HG03457 (cell line): ENCODE data around the gene PCIF1.
"Not testable (repeated sequence)": the region's sequence is repeated elsewhere in the genome, so short reads cannot be mapped to it uniquely, and the experiment has no call there.

ENCODE experiments used
- ATAC-seq: cut with Tn5 transposase; IDR thresholded peaks from one replicate; pipeline ENCODE4 v1.9.1; 2021; ENCODE audit warnings: moderate number of reproducible peaks; ENCODE audit not compliant: unreplicated experiment

PCIF1 gene

GRCh38 chr20:45946149-45946970 is 11.9 kb downstream of the PCIF1 start:
- ATAC-seq, result no peak

- no peak for ATAC-seq
Measured at GRCh38 chr20:45947110-45947866, 12.8 kb downstream of the PCIF1 start.

- no peak for ATAC-seq
Measured at GRCh38 chr20:45948261-45948733, 13.8 kb downstream of the PCIF1 start.

DNA sequence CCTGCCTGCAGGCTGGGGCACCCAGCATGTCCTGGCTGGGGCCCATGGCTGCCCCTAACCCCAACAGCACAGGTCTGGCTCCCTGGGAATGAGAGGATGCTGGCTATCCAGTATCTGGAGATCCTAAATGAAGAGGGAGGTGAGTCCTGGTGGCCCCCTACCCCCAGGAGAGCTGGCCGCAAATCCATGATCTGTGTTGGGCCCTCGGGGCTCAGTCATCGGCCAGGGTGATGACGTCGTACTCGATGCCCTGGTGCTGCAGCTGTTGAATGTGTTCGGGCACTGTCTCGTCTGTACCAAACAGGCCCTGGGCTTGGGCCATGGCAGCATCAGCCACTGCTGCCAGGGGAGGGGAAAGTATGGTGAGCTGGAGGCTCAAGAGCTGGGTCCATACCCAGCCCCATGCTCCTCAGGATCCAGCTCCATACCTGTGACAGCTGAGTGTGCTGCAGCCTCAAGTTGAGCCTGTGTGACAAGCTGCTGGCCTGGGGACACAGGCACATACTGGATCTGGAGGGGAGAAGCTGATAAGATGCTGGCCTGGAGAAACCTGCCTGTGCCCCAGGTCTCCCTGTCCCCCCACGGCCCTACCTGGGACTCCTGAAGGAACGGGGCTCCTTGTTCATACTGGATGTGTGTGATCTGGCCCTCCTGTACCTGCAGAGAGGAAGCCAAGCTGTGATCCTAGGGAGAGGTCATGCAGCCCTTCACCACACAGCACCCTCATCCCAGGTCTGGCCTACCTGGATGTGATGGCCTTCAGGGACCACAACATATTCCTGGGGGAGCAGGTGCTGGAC is 14.5 kb downstream of the PCIF1 start:
- no peak for ATAC-seq

DNA sequence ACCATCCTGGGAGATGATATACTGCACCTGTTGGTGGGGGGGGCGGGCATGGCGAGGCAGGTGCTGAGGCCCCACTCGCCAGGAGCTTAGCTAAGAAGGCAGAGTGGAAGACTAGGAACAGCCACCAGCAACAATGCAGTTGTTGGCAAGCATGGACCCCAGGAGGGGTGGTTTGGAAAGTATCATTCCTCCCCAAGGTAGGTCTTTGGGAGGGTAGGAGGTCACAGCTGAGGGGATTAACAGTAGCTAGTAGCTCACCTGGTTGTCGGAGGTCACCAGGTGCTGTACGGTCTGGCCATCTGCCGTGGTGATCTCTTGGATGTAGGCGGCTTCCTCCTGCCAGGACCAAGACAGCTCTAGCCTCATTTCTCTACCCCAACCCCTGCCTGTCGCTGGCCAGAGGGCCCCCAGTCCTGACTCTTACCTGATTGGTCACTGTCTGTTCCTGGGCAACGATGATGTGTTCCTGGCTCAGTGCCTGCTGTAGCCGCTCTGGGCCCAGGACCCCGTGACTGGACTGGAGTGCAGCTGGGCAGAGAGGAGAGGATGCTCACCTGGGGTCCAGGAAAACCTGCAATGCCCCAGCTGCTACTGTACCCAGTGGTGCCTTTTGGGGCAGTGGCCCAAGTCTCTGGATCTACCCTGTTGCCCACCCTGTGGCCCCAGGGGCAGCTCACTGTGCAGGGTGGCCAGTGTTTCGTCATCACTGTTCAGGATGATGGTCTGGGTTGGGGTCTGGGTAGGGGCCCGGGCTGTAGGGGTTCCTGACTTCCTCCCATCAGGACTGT is 15.3 kb downstream of the PCIF1 start:
- ATAC-seq, result no peak

- ATAC-seq, result no peak
Measured at GRCh38 chr20:45950330-45950646, 15.8 kb downstream of the PCIF1 start.

DNA sequence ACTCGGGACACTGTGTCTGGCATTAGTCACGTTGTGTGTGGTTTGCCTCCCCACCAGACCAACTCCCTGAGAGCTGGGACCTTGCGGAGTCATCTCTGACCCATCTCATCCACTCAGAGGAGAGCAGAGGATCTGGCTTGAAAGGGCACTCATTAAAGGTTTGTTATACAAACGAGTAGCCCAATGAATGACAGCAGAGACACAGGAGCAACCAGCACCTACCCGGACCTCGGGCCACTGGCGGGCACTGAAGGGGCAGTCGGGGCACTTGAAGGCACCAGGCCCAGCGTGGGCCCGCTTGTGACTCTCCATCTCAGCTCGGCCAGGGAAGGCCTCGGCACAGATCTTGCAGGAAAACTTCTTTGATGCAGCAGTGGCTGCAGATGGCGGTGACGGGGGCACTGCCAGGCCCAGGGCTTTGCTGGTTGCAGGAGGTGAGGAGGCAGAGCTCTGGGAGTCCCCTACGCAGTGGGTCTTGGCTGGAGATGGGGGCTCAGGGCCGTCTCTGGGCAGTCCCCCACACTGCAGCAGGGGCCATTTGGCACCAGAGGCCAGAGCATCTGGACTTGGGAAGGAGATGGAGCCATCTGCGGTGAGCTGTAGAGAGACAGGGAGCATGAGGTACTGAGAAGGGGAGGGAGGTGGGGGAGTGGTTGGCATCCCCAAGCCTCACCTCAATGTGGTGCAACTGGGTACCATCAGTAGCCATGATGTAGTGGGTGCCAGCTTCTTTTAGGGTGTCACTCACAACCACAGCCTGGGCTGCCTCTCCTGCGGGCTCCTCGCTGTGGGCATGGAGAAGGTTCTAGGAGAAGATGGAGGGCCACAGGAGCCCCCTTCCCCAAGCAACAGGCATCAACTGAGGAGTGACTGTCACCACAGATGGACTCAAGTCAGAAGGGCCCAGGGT is 17.7 kb downstream of the PCIF1 start:
- ATAC-seq, result no peak

GRCh38 chr20:45952861-45953260 is 18.4 kb downstream of the PCIF1 start:
- no peak for ATAC-seq

DNA sequence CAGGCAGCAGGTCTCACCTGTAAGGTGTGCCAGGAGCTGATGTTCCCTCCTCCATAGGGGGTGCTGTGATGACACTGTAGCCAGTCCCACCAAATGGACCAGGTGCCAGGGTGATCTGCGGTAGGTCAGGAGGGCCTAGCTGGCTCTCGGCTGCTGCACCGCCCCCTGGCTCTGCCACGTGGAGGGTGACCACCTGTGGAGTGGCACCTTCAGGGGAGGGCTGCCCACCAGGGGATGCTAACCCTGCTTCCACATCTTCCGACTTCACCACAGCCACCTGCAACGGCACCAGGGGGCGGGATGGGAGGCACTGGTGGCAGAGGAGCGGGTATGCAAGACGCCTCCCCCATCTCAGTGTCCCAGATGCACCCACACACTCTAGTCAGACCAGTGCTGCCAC is 19.2 kb downstream of the PCIF1 start:
- no peak for ATAC-seq

- not testable (repeated sequence) for ATAC-seq
Measured at GRCh38 chr20:45956326-45956725, 21.8 kb downstream of the PCIF1 start.

DNA sequence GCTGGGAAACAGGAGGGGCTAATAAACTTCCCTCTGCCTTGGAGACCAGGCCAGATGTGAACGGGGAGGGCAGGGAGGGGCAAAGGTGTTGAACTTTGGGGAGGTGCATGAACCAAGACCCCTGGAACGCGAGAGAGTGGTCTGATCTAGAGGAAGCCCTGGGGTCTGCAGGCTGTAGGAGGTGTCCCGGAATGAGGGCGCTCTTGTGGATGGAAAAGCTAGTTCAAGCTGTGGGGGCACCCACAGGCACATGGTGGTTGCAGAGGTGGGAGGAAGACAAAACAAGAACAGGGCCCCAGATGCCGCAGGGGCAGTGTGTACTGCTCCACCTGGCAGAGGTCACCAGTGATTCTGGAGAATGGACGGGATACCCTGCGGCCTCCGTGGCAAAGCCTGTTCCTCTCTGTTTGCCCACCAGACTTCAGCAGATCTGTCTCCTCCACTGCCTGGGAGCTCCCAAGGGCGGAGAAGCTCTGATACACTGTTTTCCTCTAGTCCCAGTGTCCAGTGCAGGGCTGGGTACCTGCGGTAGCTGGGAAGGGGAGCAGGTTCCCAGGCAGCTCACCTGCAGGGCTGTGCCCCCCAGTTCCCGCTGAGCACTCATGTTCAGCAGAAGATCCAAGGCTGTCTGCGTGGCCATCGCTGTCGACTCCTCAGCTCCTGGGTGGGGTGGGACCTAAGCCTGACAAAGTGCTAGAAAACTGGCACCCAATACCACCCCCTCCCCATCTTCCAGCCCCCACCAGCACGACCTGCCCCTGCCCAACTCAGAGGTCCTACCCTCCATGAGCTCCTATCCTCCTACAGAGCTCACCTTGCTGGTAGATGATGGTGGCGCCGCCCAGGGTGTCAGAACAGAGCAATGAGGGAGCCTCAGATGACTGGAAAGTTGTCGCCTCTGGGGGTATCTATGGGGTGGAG is 22.8 kb downstream of the PCIF1 start:
- no peak for ATAC-seq

DNA sequence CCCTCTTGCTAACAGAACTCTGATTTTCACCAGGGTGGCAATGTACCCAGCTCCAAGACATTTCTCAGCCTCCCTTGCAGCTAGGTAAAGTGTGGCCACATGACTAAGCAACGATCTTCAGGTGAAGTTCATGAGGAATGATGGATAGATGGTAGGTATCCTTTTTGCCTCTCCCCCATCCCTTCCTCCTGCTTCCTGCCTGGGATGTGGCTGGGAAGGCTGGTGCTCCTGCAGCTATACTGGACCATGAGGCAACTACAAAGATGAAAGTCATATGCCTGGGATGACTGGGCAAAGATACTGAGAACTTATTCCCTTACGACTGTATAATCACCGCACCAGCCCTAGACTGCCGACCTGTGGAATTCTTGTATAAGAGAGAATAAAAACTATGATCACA is 24.1 kb downstream of the PCIF1 start:
- ATAC-seq, result no peak

- ATAC-seq, result no peak
Measured at GRCh38 chr20:45959126-45959525, 24.6 kb downstream of the PCIF1 start.

DNA sequence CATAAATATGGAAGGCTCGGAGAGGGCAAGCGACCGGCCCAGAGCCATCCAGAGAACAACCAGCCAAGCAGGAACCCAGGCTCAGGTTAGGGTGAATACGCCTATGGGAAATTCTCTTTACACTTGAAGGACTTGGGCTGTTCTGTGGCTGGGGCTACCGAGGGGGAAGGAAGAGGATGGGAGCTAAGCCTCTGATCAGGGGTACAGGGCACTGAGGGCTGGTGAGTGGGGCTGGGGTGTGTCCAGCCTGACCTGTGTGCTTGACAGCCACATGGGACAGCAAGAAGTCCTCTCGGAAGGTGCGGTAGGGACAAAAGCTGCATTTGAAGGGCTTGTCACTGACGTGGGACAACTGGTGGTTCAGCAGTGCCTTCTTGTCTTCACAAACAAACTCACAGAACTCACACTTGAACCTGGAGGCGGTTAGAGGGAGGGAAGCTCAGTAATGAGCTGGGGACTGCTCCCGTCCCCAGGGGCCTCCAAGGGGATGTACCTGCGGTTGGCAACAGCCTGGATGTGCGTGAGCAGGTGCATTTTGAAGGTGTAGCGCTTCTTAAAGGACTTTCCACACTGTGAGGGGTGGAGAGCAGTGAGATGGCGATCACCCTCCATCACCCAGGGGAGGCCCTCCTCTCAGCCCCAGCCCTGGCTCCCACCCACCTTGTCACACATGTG is 25.6 kb downstream of the PCIF1 start:
- ATAC-seq, result no peak

DNA sequence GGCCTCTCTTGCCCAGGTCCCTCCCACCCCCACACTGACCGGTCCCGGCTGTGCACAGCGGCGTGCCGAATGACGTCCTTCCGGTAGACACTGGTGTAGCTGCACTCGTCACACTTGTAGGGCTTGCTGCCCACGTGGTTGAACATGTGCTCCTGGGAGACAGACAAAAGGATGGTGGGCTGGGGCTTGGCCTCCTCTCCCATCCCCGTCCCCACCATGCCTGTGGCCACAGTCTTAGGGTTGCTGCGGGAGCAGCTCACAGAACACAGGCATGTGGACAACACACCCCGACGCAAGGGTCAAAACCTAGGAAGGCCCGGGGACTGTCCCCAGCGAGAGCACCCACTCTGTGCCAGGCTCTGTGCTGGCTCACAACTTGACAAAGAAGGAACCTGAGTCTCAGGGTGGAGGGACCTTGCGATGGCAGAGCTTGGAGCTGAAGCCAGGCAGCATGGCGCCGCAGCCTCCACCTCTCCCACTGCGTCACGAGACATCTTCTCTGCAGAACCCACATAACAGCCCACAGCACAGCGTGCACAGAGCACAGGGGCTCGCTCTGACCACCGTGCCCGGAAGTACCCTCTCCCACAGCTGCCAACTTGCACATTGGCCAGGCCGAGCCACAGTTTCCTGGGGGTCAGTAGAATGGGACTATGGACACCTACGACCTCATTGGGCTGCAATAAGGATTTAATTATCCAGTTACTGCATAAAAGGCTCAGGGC is 27.7 kb downstream of the PCIF1 start:
- ATAC-seq, result no peak

DNA sequence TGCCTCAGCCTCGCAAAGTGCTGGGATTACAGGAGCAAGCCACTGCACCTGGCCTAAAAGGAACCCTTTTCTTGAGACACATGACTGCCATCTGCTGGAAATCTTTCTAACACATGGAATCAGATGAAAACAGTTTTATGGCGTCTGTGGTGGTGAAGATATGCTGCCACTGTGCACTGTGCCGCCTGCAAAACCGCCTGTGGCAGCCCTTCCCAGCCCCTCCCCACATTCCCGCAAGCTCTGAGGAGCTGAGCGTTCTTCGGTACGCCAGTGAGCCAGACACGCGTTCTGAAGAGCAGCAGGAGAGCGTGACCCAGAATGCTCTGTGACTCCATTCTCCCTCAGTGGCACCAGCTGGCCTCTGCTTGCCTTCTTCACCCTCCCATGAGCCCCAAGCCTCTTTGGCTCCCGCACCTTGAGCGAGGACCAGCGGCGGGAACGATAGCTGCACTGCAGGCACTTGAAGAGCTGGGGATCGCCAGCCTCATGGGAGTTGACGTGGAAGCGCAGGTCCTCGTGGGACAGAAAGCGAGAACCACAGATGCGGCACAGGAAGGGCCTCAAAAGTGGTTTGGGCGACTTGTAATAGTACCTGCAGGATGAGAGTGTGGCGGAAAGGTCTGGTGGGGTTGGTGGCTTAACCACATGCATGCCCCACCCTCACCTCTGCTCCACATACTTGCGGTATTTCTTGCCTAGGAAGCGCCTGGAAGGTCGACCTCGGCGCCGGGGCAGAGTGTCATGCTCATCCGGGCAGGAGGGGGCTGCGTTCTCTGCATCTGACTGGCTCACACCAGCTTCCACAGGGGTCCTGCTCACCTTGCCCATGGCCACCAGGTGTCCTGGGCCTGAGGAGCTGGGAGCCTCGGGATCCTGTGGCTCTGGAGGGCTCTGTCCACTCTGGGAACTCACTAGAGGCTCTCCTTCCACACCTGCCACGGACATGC is 28.8 kb downstream of the PCIF1 start:
- no peak for ATAC-seq
